ENCODE results near the gene BACH2.
"Not testable (repeated sequence)": the region's sequence is repeated elsewhere in the genome, so short reads cannot be mapped to it uniquely, and the experiment has no call there.

BACH2 gene

DNA sequence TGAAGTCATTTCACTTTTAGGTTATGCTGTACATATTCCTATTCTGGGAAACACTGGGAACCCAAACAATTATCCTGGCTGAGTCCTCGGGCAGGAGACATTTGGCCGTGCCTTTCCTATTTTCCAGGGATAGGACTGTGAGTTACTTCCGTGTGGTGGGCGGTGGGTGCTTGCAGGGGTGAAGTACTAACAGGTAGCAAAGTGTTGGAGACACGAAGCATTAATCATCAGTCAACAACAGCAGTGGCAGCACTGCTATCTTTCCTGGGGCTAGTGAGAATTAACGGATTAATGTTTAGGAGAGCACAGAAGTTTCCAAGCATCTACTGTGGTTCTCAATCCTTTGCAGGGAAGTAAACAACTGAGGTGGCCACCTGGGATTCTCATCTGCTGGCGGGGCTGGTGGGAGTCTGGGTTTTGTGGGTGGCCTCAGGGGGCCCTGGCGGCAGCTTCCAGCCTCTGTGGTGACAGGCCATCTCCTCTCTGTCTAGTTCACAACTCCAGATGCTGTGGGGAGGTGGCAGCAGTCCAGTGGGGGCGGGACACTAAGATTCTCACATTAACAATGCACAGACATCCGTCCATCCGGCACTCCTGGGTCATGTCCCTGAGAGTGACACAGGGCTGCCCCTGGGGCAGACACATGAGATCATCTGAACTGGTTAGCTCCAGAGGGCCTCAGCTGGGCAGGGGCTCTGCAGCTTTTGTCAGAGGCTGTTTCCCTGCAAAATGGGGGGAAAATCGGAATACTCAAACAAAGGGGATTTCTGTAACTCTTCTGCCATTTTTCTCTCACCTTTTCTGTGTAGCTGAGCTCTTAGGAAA is 311.5 kb downstream of the BACH2 start:
- no peak for DNase-seq

DNA sequence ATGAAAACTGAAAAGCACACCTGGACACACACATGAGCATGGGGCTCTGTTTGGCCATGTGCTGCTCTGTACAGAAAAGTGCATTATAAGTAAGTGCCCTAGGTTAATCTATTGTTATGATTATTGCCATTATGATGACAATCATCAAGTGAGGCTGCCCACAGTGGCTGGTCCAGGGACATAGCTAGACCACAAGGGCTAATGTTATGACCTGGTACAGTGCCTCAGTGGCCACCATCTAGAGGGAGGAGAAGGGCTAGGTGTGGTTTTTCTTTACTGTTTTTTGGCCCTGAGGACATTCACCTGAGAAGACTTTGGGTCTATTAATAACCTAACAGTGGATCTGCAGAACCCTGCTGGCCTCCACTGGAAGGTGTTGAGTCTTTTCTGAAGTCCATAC is 316.3 kb downstream of the BACH2 start:
- no peak for DNase-seq

DNA sequence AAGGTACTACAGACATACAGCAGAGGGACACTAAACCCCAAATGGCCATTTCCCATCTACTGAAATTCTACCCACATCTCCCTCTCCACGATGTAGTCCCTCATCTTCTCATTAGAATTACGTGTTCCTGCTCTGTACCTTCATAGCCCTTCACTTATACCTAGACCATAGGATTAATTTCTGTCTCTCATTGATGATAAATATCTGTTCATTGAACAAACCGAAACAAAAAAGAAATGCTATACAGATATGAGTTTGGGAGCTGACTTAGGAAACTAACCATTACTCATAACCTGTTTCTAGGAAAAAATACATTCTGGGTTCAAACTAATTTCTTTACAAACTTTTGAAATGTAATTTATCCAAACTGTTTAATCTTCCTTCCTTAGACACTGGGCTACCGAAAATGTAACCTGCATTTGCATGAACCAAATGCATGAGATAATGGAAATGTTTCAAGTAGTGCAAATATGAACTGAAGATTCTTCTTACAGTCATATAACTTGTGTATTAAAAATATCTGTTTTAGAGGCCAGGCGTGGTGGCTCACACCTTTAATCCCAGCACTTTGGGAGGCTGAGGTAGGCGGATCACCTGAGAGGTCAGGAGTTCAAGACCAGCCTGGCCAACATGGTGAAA is 317.0 kb downstream of the BACH2 start:
- DNase-seq = no peak

DNA sequence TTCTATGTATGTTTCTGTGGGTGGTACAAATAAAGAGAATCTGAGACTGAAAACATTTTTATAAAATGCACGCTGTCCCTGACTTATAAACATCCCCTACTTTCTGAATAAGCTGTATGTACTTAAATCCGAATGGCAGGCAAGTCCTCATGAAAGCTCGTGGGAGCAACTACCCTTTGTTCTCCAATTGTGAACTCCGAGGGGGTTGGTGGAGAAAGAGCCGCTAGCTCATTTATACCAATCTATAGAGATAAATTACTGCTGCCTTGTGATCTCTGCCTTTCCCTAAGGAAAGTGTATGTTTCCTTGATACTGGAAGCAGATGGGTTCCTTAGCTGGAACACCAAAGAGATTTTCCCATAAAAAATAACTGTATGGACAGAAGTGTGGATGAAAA is 317.9 kb downstream of the BACH2 start:
- DNase-seq = no peak

DNA sequence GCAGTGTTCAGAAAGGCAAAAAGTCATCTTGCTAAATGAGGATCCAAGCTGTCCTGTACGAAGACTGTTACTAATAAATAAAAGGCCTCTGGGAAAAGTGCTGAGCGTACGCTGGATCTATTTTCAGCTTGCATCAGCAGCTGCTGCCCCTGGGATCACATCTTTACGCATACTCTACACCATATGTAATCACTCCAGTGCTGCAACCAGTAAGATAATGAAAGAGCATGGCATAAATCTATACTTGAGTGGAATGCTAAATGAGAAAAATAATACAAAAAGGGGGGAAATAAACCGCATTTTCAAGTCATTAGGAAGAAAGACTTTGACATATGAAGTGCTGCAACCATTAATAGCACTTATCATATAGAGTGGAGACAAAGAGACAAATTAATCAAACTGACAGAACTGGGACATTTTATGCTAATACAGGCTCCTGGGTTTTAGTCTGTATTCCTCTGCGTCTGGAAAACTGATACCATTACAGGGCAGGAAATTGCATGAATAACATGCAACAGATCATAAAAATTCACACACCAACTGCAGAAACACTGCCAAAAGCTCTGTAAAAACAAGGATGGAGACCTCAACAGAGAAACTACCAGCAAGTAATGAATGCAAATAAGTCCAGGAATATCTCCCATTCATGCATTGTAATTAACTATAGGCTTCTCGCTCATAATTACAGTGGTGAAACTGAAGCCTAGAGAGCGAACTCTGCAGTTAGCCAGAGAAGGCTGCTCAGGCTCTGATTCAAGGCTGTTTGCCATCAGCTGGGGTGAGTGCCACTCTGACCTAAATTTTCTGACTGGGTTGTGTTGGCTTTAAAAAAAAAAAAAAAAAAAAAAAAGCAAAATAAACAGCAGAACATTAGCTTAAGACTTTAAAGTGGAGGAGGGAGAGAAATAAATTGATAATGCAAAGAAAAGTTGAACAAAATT is 318.6 kb downstream of the BACH2 start:
- no peak for DNase-seq

DNA sequence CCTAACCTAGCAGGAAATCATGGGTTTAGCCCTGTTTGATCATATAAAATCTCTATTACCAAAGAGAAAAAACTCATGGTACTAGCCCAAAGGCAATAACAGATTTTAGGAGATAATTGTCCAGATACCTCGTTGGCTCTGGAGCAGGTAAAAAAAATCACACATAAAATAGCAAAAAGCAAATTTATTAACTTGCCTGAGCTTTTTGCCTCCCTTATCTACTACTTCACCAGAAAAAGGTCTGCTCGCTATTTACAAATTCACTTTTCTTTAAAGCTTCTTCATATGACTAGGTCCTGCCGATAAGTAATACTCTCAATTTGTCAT is 320.0 kb downstream of the BACH2 start:
- no peak for DNase-seq

DNA sequence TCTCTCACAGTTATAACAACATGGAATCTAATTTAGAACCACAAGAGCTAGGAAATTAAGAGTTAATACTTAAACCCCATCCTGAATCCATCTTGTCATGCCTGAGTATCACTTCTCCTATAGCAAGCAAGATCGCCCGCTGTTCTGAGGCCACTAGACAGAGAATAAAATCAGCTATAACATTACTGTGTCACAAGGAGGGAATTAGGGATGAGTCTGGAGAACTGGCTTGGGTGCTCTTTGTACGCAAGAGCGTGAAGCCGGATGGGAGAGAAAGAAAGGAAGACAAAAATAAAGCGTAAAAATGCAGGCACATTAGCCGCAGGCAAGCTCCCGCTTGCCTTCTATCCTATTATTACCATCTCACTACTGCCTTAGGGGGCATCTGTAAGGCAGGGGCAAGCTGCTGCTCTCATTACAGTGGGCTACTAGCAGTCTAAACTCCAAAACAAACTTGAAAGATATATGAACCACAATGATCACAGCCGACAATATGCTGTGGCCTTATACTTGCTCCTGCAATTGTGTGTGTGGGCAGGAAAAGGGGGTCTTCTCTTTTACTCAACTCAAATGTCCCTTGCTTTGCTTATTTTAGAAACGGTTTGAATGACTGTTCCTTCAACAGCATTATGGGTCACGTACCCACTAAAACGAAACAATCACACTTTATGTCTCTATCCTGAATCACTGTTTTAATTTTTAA is 320.5 kb downstream of the BACH2 start:
- DNase-seq = no peak

DNA sequence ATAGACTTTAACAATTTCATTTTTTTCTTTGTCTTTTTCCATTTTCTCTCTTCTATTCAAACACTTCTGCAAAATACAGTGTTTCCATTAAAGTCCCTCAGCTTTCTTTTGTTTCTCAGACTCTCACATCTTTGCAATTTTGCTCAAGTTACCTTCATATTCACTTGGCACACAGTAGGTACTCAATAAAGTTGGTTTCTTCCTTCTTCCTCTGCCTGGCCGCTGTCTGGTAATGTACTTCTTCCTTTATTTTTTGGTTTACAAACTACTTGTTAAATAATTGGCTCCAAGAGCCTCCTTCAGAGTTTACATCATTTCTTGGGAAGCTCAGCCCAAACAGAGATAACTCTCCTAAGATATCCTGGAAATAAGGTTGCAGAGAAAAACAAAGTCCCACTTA is 321.3 kb downstream of the BACH2 start:
- DNase-seq = no peak

DNA sequence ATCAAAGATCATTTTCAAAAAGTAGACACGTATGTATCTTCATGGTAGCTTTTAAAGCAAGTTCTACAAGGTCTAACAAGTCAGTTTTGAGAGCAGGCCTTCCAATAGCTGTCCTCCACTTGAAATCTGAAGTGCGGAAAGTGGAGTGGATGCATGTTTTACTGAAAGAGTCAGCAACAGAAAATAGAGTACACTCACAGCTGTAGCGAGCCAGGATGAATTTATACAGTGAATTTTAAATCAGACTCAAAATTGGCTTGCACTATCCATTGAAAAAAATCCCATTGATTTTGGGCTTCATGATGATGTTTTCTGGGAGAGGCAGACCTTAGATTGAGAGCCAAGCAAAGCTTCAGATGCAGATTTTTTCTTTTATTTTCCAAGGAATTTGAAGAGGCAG is 321.8 kb downstream of the BACH2 start:
- no peak for DNase-seq

DNA sequence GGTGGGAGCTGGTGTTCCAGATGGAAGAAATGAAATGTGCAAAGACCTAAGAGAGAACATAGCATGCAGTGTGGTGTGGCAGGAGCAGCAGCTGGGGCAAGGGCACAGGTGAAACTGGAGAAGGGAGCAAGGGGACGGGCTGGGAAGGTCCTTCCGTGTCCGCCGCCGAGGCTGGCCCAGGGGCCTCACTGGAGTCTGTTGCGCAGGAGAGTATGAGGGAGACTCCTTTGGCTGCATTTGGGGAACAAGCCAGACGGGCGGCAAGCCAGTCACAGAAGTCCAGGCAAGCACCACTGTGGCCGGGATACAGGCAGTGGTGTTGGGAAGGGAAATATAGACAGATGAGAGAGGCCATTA is 324.6 kb downstream of the BACH2 start:
- DNase-seq = no peak

DNA sequence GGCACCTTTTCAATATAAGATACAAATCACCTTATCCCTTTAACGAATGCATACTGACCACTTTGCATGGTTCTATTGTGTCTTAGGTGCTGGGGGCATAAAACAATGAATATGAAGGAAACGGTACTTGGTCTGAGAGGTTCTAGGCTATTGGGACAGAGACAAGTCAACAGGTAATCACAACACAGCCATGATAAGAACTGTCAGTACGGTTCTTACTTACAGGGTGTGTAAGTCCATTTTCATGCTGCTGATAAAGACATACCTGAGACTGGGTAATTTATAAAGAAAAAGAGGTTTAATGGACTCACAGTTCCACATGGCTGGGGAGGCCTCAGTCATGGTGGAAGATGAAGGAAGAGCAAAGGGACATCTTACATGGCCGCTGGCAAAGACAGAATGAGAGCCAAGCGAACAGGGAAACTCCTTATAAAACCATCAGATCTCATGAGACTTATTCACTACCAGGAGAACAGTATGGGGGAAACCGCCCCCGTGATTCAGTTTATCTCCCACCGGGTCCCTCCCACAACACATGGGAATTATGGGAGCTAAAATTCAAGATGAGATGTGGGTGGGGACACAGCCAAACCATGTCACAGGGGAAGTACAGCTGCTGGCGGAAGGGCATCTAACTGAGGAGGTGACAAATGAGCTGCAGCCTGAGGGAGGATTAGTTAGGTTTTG is 325.2 kb downstream of the BACH2 start:
- not testable (repeated sequence) for DNase-seq

DNA sequence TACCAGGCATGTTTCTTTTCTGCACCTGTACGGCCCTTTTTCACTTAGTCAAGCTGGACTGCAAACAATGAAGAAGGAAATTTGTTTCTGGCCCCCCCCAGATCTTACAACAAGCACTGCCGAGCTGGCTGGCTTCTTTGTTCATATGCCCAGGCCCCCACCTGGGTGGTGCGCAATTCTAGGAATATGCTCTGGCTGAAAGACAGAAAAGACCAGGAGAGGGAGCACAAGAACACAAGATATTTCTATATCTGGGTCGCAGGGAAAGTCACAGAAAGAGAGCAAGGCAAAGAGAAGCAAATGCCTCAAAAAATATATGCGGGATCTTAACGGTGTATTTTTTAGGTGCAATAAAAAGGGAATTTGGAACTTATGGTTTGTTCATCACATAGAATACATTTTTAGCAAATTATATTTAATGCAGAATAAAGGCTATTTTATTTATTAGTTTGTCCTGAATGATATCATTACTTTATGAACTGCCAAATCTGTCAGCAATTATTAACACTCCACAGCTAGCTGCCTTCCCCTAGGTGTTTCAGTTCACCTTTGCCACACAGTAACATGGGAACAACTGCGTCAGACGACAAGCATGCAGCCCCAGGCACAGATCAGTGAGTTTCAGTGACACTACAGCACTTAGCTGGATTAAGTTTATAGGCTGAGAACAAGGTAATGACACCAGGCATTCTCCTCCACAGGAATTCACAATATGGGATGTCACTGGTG is 325.9 kb downstream of the BACH2 start:
- peak in 1 of 2 donors; percentile 75 for DNase-seq

DNA sequence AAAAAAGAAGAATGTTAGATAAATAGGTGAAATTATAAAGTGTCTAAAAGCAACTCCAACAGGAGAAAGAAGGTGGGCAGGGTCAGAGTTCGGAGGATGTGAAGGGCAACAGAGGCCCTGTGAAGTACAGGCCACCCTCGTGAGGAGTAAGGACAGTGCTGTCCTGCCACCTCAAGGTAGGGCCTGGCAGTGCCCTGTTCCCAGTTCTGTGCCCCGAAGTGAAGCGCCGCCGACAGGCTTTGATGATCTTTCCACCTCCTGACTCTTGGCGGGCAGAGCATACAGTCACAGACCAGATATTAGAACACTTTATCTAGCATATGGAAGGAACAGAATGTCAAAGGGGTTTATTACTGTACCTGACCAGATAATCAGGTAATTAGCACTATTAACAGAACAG is 326.6 kb downstream of the BACH2 start:
- DNase-seq = no peak

DNA sequence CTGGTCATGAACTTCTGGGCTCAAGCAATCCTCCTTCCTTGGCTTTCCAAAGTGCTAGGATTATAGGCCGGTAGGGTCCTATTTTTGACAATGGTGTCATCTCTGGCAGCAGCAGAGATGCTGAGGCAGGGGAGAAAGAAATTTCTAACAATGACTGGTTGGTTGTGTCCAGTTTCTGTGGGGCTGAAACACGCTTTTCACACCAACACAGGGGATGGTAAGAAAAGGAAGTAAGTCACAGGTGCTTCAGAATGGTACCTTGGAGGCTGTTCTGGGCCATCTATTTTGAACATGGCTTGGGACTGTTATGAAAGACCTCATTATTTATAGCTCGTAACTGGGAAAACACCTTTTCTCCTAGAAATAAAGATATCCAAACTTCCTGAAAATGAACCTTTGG is 329.7 kb downstream of the BACH2 start:
- DNase-seq = no peak

DNA sequence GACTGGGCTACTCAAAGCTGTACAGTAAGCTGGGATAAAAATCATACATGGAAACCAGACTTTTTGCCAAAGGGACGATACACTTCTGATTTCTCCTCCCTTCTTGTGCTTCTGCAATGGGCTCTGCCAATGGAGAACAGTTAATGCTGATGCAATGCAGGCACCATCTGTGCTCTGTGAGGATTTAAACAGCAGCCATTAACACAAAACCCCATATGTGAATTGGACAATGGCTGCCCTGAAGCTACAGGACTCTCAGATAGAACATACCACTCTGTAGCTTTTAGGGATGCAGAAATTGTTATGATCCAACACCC is 330.5 kb downstream of the BACH2 start:
- DNase-seq = peak in 1 of 2 donors; percentile 14

DNA sequence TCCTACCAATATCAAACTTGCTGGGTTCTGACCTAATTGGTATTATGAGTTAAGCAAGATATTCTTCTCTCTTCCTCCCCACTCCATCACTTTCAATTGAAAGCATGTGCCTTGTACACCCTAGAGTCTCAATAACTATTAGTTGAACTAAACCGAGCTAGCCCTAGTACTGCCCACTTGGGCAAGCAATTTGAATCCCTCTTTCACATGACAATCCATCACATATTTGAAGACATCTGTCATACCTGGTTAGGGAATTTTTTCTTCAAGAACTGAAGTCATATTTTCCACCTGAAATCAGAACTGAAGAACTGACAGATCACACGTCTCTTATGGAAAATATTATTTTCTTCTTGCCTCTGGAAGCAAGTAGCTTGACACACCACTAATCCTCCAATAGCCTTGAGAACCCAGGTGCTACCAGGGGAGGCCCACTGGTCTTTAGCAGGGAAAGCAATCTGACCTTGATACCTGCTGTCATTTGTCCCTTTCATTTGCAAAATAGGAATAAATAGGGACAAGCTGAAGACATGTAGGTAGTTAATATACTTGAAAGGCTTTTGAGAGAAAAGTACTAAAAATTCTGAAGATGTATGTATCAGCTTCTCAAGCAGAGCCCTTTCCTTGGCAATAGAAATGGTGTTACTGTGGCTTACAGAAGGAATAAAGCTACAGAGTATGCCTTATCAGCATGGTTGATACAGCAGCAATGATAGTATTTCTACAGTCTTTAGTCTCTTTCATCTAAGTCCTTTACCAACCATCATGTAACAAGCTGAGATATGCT is 331.0 kb downstream of the BACH2 start:
- no peak for DNase-seq

DNA sequence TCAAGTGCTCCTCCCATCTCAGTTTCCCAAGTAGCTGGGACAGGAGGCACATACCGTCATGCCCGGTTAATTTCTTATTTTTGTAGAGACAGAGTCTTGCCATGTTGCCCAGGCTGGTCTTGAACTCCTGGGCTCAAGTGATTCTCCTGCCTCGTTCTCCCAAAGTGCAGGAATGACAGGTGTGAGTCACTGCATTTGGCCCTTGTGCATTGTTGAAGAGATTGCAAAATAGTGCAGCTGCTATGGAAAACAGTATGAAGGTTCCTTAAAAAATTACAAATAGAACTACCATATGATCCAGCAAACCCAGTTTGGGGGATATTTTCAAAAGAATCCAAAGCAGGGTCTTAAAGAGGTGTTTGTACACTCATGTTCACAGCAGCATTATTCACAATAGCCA is 333.3 kb downstream of the BACH2 start:
- DNase-seq = peak in 1 of 2 donors; percentile 28

DNA sequence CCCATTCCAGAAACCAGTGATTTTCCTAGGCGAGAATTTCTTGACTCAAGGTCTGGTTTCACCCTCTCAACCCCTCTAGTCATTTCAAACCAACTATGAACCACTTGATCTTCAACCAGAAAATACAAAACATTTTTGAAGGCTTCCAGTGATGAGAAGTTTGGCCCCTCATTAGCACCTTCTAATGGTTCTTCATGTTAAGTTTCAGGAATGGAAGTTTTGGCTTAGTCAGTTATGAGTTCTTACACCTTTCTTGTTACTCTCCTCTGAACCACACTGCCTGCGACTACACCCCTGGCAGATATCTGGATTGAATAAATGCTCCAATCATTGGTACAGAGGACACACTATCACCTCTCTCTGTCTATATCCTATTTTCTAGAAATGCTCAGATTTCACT is 335.2 kb downstream of the BACH2 start:
- DNase-seq = no peak

DNA sequence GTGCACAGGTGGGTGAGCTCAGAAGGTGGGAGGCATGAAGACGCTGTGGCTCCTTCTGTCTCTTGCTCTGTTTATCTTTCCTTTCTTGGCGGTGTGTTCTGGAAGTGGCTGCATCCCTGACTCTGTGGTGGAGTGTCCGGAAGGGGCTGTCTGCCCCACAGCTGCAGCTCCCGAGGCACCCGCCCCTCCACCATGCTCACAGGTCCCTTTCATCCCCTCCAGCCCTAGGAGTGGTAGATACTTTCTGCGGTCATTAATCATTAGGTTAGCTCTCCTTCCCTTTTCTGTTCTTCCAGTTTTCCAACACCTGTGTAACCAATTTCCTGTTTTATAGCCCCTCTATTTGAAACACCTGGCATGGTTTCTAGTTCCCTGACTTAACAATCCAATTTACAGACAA is 336.8 kb downstream of the BACH2 start:
- DNase-seq = no peak

DNA sequence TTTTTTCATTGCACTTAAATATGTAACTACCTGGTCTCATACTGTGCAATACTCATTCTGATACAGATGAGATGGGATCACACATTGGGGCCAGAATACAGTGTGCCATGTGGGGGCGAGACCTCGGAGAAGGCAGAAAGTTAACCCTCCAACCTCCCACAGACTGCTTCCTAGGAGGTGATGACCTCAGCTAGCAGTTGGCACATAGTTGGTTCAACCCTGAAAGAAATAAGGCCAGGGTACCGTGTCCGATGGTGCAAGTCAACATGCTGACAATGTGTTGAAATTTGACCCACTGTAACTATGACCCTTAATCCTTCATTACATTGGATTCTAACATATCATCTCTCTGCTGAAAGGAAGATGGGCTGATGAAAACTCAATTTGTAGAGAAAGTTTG is 340.5 kb downstream of the BACH2 start:
- DNase-seq = peak in 1 of 2 donors; percentile 33

DNA sequence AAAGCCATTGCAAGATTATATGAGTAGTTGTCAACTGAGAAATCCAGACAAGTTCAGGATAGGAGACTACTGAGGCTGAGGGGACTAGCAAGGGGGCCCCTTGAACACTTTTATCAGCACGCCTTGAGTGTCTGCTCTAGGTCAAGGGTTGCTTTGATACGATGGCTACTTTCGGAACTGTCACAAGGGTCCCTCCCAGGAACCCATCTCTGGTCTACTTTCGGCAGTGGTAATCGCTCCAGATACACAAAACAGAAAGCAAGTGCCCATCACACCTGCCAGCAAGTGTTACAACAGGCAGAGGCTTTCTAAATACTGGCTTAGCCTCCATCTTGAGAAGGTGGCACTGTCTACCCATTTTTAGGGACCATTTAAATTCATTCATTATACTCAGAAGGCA is 341.3 kb downstream of the BACH2 start:
- no peak for DNase-seq
